Mucosa of descending colon (tissue), 3 donors: ENCODE data around the gene DCBLD1. TPM values are rescaled to one million over a fixed set of nuclear protein-coding genes. Genes with fewer than 3 reads are reported as not detected.
A peak's percentile ranks its signal among the peaks of the same experiment; 100 is the strongest.

Experiments
- ATAC-seq: fragments of 200-7000 bp; cut with Tn5 transposase; one replicate; pipeline ENCODE4 v1.9.1; 2020; ENCODE audit warnings: mild to moderate bottlenecking, moderate library complexity
- DNase-seq, 3 donors: peaks; one replicate each; pipeline ENCODE4 v3.0.0-alpha.2; 2020
- H3K36me3 ChIP-seq: fragments of 200-600 bp; one replicate; pipeline ENCODE4 v1.8.0; 2021; ENCODE audit warnings: low read depth, mild to moderate bottlenecking
- H3K4me1 ChIP-seq: fragments of 200-600 bp; one replicate; pipeline ENCODE4 v1.8.0; 2021; ENCODE audit warnings: low read depth, mild to moderate bottlenecking
- H3K4me3 ChIP-seq: fragments of 200-600 bp; one replicate; pipeline ENCODE4 v1.8.0; 2021; ENCODE audit warnings: mild to moderate bottlenecking
- H3K9me3 ChIP-seq: fragments of 200-600 bp; one replicate; pipeline ENCODE4 v1.8.0; 2021; ENCODE audit warnings: mild to moderate bottlenecking
- CTCF ChIP-seq: fragments of 200-600 bp; IDR thresholded peaks from one replicate; pipeline ENCODE4 v1.8.0; 2022; ENCODE audit warnings: antibody characterized with exemption, mild to moderate bottlenecking
- intact Hi-C, 2 donors: fragments of 100-400 bp; cut with DNase I in 1 of 2; cut with micrococcal nuclease in 1 of 2; formaldehyde crosslinking; loops; one replicate each; pipeline versions ENCODE4 v1.11.0 to v1.11.1; 2022; cut with DNase I, micrococcal nuclease
- total RNA-seq, 3 donors: library from RNA; stranded (reverse); fragmentation: NEBNext Ultra II Directional in 2 of 3; extraction: Animal tissue kit (Norgen Biotek cat#: 25700) in 2 of 3; gene quantifications; one replicate each; pipeline versions ENCODE4 v1.2.1 to v1.2.4, GENCODE V29; 2021 to 2023
- donor health status: DM: no; HTN: no; CAD: no; lungs with moderate emphysema.
- donor health status: DM: no; HTN: no; CAD: no.
- donor health status: DM: no; HTN: yes; CAD: no.

The DCBLD1 gene
- total RNA-seq, 3 donors from 2014 or later = 11.3 to 16.8 (median 11.4) TPM

- no peaks in the 10 kb centered on the region for H3K36me3 ChIP-seq
- H3K9me3 ChIP-seq = no peaks in the 10 kb centered on the region
- intact Hi-C loops = no loop called here
- no peak for TF ChIP-seq CTCF
- H3K4me3 ChIP-seq = no peak overlapping the region
- no peak for ATAC-seq
- peaks cover 12% of the 10 kb centered on the region for H3K4me1 ChIP-seq
- no peak for DNase-seq
Observed at GRCh38 chr6:117592983-117593759, 110.7 kb downstream of the DCBLD1 start.

- ATAC-seq (peak; percentile 76), DNase-seq (no peak)
- no peaks in the 10 kb centered on the region for H3K36me3 ChIP-seq
- no peaks in the 10 kb centered on the region for H3K9me3 ChIP-seq
- peaks cover 21% of the 10 kb centered on the region for H3K4me1 ChIP-seq
- intact Hi-C loops = no loop called here
- no peak overlapping the region for H3K4me3 ChIP-seq
- TF ChIP-seq CTCF = no peak
Observed at GRCh38 chr6:117595099-117595923, 112.8 kb downstream of the DCBLD1 start.

GRCh38 chr6:117597755-117598154 lies 115.3 kb downstream of the DCBLD1 start:
- no peak for TF ChIP-seq CTCF

More at GRCh38 chr6:117597755-117598154, 115.3 kb downstream of the DCBLD1 start:
- H3K9me3 ChIP-seq = no peaks in the 10 kb centered on the region
- no peak overlapping the region for H3K4me3 ChIP-seq
- no peaks in the 10 kb centered on the region for H3K36me3 ChIP-seq
- peaks cover 9% of the 10 kb centered on the region for H3K4me1 ChIP-seq
- ATAC-seq (no peak), DNase-seq (no peak)
- intact Hi-C loops = no loop called here

Other genes with a start within 250 kb of the DCBLD1 start
- not detected for gene VGLL2, start 217.1 kb upstream of the DCBLD1 start, total RNA-seq
- gene ROS1, start 56.7 kb upstream of the DCBLD1 start, total RNA-seq = 1 to 10 TPM in 2 of 3 donors, under 1 TPM in 1; 0.38 to 1.1 (median 1.0) TPM
- gene GOPC, start 119.8 kb downstream of the DCBLD1 start, total RNA-seq = 10 to 100 TPM; 22.7 to 31.4 (median 26.3) TPM
- gene NUS1, start 192.8 kb downstream of the DCBLD1 start, total RNA-seq = 10 to 100 TPM; 24.2 to 34.8 (median 34.3) TPM